T-helper 1 cell treated with Interleukin-12 subunit alpha and Interleukin-12 subunit beta and Interleukin-4 antibody, amounts not matched to agents 30 ng/mL and 1 ng/mL, for 36 hours (primary cell): ENCODE measurements around the gene KLK2. TPM values are rescaled to one million over a fixed set of nuclear protein-coding genes. Genes with fewer than 3 reads are reported as not detected.

ENCODE experiments used
- intact Hi-C: fragments of 100-400 bp; cut with micrococcal nuclease; formaldehyde crosslinking; loops from one replicate; pipeline ENCODE4 v1.15.1; 2024
- total RNA-seq: library from RNA; stranded (reverse); gene quantifications from 2 replicates; pipeline ENCODE4 v1.2.3, GENCODE V29; 2022

KLK2 gene
- total RNA-seq, 1 donor from 2014 or later = not detected

DNA sequence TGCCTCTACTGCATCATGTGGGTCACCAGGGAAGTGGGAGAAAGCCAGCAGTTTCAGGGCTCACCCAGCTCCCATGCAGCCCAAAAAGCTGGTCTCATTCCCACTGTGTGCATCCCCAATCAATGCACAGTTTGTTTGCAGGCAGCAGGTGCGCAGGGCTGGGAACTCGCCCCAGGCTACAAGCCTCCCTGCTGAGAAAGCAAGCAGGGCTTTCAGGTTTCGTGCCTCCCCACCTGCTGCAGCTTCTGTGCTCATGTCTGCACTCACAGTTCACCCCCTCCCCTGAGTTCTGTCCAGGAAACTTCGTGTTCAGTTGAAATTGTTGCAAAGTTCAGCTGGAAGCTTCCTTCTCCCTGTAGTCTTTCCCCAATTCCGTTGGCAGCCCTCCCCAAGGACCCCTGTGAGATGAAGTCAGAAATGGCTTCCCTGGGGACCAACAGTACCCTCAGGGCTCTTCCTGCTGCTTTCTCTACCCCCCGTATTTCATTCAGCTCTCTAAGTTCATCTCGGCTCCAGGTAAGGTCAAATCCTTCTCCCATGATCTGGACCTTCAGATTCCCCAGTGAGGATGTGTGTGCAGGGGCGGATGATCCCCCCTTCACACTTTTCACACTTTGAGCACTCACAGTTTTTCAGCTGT, 28.8 kb upstream of the KLK2 start:
- intact Hi-C loops = no loop called here

- intact Hi-C loops = no loop called here
These were observed 22.5 kb upstream of the KLK2 start for GRCh38 chr19:50850738-50851137.

- intact Hi-C loops = no loop called here
These were observed 21.6 kb upstream of the KLK2 start for GRCh38 chr19:50851620-50852019.

DNA sequence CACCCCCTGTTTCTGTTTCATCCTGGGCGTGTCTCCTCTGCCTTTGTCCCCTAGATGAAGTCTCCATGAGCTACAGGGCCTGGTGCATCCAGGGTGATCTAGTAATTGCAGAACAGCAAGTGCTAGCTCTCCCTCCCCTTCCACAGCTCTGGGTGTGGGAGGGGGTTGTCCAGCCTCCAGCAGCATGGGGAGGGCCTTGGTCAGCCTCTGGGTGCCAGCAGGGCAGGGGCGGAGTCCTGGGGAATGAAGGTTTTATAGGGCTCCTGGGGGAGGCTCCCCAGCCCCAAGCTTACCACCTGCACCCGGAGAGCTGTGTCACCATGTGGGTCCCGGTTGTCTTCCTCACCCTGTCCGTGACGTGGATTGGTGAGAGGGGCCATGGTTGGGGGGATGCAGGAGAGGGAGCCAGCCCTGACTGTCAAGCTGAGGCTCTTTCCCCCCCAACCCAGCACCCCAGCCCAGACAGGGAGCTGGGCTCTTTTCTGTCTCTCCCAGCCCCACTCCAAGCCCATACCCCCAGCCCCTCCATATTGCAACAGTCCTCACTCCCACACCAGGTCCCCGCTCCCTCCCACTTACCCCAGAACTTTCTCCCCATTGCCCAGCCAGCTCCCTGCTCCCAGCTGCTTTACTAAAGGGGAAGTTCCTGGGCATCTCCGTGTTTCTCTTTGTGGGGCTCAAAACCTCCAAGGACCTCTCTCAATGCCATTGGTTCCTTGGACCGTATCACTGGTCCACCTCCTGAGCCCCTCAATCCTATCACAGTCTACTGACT, 18.4 kb upstream of the KLK2 start, which contains the start of gene KLK3:
TSS of gene KLK3 (plus strand) at position 280 of the 775 bp plus-strand sequence. CDS start at position 321, 41 bp downstream.
- intact Hi-C loops = no loop called here

GRCh38 chr19:50857366-50857765, 15.9 kb upstream of the KLK2 start:
- intact Hi-C loops = no loop called here

GRCh38 chr19:50858886-50859285, 14.4 kb upstream of the KLK2 start:
- intact Hi-C loops = no loop called here

DNA sequence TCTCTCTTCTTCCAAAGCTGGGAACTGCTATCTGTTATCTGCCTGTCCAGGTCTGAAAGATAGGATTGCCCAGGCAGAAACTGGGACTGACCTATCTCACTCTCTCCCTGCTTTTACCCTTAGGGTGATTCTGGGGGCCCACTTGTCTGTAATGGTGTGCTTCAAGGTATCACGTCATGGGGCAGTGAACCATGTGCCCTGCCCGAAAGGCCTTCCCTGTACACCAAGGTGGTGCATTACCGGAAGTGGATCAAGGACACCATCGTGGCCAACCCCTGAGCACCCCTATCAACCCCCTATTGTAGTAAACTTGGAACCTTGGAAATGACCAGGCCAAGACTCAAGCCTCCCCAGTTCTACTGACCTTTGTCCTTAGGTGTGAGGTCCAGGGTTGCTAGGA, 13.4 kb upstream of the KLK2 start:
- intact Hi-C loops = no loop called here

GRCh38 chr19:50861010-50861409, 12.2 kb upstream of the KLK2 start:
- intact Hi-C loops = no loop called here

DNA sequence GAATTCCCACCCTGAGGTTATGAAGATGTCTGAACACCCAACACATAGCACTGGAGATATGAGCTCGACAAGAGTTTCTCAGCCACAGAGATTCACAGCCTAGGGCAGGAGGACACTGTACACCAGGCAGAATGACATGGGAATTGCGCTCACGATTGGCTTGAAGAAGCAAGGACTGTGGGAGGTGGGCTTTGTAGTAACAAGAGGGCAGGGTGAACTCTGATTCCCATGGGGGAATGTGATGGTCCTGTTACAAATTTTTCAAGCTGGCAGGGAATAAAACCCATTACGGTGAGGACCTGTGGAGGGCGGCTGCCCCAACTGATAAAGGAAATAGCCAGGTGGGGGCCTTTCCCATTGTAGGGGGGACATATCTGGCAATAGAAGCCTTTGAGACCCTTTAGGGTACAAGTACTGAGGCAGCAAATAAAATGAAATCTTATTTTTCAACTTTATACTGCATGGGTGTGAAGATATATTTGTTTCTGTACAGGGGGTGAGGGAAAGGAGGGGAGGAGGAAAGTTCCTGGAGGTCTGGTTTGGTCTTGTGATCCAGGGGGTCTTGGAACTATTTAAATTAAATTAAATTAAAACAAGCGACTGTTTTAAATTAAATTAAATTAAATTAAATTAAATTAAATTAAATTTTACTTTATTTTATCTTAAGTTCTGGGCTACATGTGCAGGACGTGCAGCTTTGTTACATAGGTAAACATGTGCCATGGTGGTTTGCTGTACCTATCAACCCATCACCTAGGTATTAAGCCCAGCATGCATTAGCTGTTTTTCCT, 11.5 kb upstream of the KLK2 start:
- intact Hi-C loops = no loop called here

GRCh38 chr19:50869479-50869878, 3.8 kb upstream of the KLK2 start:
- intact Hi-C loops = no loop called here

GRCh38 chr19:50870417-50871089, 2.7 kb upstream of the KLK2 start:
- intact Hi-C loops = no loop called here

- intact Hi-C loops = no loop called here
These were observed 972 bp downstream of the KLK2 start for GRCh38 chr19:50874211-50874610.

- intact Hi-C loops = no loop called here
These were observed 2.7 kb downstream of the KLK2 start for GRCh38 chr19:50875795-50876422.

DNA sequence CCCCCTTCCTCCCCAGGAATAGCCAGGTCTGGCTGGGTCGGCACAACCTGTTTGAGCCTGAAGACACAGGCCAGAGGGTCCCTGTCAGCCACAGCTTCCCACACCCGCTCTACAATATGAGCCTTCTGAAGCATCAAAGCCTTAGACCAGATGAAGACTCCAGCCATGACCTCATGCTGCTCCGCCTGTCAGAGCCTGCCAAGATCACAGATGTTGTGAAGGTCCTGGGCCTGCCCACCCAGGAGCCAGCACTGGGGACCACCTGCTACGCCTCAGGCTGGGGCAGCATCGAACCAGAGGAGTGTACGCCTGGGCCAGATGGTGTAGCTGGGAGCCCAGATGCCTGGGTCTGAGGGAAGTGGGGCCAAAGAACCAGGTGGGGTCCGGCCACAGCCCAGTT, 3.2 kb downstream of the KLK2 start:
- intact Hi-C loops = no loop called here

- intact Hi-C loops = no loop called here
These were observed 4.1 kb downstream of the KLK2 start for GRCh38 chr19:50877338-50877737.

DNA sequence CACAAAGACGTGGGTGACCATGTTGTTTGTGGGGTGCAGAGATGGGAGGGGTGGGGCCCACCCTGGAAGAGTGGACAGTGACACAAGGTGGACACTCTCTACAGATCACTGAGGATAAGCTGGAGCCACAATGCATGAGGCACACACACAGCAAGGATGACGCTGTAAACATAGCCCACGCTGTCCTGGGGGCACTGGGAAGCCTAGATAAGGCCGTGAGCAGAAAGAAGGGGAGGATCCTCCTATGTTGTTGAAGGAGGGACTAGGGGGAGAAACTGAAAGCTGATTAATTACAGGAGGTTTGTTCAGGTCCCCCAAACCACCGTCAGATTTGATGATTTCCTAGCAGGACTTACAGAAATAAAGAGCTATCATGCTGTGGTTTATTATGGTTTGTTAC, 5.6 kb downstream of the KLK2 start:
- intact Hi-C loops = no loop called here

DNA sequence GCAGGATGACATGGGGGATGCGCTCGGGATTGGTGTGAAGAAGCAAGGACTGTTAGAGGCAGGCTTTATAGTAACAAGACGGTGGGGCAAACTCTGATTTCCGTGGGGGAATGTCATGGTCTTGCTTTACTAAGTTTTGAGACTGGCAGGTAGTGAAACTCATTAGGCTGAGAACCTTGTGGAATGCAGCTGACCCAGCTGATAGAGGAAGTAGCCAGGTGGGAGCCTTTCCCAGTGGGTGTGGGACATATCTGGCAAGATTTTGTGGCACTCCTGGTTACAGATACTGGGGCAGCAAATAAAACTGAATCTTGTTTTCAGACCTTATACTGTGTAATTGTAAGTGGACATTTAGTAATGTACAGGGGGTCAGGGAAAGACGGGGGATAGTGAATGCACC, 7.0 kb downstream of the KLK2 start:
- intact Hi-C loops = no loop called here

DNA sequence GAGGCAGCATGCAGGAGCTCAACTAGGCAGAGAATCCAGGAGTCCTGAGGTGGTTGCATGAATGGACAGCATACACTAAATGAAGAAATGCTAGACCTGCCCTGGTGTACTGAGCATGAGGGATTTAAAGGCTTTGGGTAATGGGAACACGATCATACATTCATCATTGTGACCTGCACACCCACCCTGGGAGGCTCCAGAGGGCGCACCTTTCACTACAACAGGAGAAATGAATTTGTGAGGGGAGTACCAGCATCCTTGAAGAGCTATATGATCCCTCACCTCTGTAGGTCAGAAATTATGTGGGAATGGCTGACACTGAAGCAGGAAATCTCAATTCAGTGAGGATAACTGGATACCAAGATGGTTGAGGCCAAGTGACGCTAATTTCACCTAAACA, 8.9 kb downstream of the KLK2 start:
- intact Hi-C loops = no loop called here

- intact Hi-C loops = no loop called here
These were observed 16.4 kb downstream of the KLK2 start for GRCh38 chr19:50889638-50890037.

- intact Hi-C loops = no loop called here
These were observed 17.4 kb downstream of the KLK2 start for GRCh38 chr19:50890422-50891252.
